Keratinocyte (primary cell): ENCODE results near the gene ZNF14.

Experiments used
- EZH2 ChIP-seq: IDR thresholded peaks from one replicate; pipeline ENCODE4 v1.6.1; 2012; ENCODE audit warnings: inconsistent platforms, mild to moderate bottlenecking, low read length, moderate library complexity
- TF ChIP-seq, protein P1 (sequence below), 3 experiments: IDR thresholded peaks in 1 of 3; conservative IDR thresholded peaks in 1 of 3; optimal IDR thresholded peaks in 1 of 3; 2 replicates in 2 of 3; 3 replicates in 1 of 3; pipeline versions ENCODE3 to v1.5.1; 2011; ENCODE audit warnings: low read length in 3 of 3, mild to moderate bottlenecking in 3 of 3, moderate library complexity in 2 of 3, control low read depth in 1 of 3, inconsistent platforms in 1 of 3; ENCODE audit not compliant: insufficient read depth in 2 of 3; ENCODE audit errors: extremely low read depth in 1 of 3

DNA sequence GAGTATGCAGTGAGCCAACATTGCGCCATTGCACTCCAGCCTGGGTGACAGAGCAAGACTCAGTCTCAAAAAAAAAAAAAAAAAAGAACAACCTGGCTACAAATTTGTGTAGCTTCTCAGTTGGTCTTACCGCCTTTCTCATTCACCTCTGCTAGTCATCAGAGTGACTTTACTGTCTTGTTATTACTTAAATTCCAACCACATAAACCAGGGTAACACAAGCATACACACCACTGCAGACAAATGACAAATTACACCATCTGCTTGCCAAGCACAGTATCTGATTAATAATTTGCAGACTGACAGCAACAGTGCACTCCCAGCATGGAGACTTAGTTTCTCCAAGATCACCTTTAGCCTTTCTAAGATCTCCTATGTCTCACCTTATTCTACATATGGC is 11.0 kb downstream of the ZNF14 start:
- TF ChIP-seq EZH2 = no peak
- TF ChIP-seq, protein P1, sequence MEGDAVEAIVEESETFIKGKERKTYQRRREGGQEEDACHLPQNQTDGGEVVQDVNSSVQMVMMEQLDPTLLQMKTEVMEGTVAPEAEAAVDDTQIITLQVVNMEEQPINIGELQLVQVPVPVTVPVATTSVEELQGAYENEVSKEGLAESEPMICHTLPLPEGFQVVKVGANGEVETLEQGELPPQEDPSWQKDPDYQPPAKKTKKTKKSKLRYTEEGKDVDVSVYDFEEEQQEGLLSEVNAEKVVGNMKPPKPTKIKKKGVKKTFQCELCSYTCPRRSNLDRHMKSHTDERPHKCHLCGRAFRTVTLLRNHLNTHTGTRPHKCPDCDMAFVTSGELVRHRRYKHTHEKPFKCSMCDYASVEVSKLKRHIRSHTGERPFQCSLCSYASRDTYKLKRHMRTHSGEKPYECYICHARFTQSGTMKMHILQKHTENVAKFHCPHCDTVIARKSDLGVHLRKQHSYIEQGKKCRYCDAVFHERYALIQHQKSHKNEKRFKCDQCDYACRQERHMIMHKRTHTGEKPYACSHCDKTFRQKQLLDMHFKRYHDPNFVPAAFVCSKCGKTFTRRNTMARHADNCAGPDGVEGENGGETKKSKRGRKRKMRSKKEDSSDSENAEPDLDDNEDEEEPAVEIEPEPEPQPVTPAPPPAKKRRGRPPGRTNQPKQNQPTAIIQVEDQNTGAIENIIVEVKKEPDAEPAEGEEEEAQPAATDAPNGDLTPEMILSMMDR (optimal IDR thresholded peaks at IDR 0.05 in 1 of 3, IDR thresholded peaks at IDR 0.05 in 1 of 3, conservative IDR thresholded peaks at IDR 0.05 in 1 of 3; ENCODE audit: extremely low read depth in 1 of 3, insufficient read depth in 2 of 3, low read length in 3 of 3) = no peak
